Stimulated activated CD4-positive, alpha-beta T cell treated with anti-CD3 and anti-CD28 coated beads, Interleukin-4, amount 100 ng/mL, for 1 hour (primary cell): ENCODE results near the gene CYP19A1.

Experiments used
- DNase-seq: peaks from one replicate; pipeline ENCODE4 v3.0.0-alpha.2; 2020

Gene CYP19A1

DNA sequence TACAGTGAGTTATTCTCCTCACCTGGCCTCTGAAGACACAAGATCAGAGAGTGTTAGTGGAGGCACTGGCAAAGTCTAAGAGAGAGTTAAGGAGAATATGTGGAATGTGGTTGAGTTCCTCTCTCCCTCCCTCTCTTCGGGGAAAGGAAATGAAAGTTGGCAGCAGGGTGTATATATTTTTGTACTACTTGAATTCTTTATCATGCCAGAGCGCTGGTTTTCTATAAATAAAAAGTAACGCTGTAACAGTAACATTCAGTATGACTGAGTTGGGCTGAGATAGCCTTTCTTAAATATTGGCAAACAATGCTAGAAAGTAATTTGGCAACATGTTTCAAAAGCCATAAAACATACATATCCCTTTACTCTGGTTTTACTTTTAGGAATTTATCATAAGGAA lies 166.2 kb downstream of the CYP19A1 start:
- no peak for DNase-seq

GRCh38 chr15:51171634-51171932 lies 166.8 kb downstream of the CYP19A1 start:
- no peak for DNase-seq

GRCh38 chr15:51170882-51171633 lies 167.3 kb downstream of the CYP19A1 start:
- DNase-seq = no peak

GRCh38 chr15:51168700-51169099 lies 169.7 kb downstream of the CYP19A1 start:
- DNase-seq = no peak

- no peak for DNase-seq
Measured at GRCh38 chr15:51163843-51164242, 174.6 kb downstream of the CYP19A1 start.

- peak; percentile 54 for DNase-seq
Measured at GRCh38 chr15:51162865-51163762, 175.3 kb downstream of the CYP19A1 start.

GRCh38 chr15:51161491-51162220 lies 176.7 kb downstream of the CYP19A1 start:
- no peak for DNase-seq

DNA sequence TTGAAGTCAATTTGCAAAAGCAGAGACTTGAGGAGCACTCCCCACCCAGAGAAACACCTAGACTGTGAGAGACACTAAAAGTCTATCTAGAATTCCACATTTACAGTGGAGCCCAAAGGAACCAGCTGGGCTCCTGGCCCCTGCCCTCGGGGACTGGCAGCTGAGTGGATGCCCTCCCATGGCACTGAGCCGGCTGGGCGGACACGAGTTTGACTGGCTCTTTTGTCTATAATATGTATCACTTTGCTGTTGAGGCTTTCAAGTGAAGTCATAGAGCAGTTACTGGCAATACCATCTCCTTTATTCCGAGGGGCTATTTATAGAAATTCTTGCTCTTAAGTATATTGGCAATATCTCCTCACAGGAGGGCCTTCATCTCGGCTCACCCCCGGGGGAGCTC lies 177.9 kb downstream of the CYP19A1 start:
- DNase-seq = no peak
